ENCODE measurements around the gene SELENOF.
"Not testable (repeated sequence)": the region's sequence is repeated elsewhere in the genome, so short reads cannot be mapped to it uniquely, and the experiment has no call there.

Gene SELENOF

DNA sequence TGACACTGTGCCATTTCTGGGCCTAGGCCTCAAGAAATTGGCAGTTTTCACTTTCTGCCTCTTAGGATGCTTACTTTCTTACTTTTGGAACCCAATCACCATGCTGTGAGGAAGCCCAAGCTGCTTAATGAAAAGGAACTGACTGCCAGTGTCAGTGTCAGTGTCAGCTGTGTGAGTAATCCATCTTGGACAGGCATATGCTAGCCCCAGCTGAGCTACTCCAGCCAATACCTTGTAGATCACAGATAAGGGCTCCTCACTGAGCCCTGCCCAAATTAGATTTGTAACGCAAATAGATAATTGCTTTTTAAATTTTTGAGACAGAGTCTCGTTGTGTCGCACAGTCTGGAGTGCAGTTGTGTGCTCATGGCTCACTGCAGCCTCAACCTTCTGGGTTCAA is 59.6 kb downstream of the SELENOF start:
- no peak for DNase-seq

DNA sequence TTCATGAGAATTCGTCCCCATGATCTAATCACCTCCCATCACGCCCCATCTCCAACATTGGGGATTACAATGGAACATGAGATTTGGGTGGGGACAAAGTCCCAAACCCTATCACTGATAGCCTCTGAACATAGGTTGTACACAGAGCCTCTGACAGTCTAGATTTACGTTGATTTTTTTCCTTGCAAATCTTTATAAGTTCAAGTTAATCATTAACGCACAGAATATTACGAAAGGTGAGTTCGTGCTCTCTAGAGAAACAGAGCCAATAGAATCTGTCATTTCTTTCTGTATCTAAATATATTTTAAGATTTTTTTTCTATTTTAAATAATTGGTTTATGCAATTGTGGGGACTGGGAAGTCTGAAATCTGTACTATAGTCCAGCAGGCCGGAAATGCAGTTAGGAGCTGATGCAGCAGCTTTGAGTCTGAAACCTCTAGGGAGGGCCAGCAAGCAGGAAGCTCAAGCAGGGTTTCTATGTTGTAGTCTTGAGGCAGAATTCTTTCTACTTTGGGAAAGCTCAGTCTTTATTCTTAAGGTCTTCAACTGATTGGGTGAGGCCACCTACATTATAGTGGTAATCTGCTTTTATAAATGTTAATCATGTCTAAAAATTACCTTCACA is 61.0 kb downstream of the SELENOF start:
- no peak for DNase-seq

DNA sequence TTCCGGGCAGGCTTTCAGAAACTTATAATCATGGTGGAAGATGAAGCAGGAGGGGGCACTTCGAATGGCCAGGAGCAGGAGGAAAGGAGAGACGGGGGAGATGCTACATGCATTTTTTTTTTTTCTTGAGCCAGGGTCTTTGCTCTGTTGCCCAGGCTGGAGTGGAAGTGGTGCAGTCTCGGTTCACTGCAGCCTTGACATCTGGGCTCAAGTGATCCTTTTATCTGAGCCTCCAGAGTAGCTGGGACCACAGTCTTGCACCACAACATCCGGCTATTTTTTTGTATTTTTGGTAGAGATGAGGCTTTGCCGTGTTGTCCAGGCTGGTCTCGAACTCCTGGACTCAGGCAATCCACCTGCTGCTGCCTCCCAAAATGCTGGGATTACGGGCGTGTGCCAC is 61.6 kb downstream of the SELENOF start:
- no peak for DNase-seq

DNA sequence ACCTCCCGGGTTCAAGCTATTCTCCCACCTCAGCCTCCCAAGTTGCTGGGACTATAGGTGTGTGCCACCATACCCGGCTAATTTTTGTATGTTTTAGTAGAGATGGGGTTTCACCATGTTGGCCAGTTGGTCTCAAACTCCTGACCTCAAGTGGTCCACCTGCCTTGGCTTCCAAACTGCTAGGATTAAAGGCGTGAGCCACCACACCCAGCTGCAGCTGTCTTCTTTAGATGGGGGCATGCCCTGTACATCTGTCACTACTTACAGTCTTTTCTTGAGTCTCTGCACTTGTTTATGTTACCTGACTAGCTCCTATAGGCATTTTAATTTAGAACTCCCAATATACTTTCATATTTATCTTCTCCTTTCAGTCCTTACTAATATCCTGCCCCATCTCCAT is 64.2 kb downstream of the SELENOF start:
- no peak for DNase-seq

DNA sequence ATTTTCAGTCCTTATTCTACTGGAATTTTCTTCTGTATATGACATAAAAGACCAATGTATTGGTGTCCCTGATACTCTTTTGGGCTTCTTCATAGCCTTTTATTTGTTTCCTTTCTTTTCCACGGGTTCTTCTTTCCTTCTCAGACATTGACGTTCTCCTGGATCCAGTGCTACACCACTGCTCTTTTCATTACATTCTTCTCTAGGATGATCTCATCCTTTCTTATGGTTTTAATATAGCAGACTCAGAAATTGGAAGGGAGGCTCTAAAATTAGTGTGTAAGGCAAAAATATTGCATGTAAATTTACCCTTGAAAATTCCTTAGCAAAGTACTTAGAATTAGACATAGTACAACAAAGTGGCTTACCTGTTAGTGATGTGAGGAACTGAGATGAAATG is 65.3 kb downstream of the SELENOF start:
- no peak for DNase-seq

DNA sequence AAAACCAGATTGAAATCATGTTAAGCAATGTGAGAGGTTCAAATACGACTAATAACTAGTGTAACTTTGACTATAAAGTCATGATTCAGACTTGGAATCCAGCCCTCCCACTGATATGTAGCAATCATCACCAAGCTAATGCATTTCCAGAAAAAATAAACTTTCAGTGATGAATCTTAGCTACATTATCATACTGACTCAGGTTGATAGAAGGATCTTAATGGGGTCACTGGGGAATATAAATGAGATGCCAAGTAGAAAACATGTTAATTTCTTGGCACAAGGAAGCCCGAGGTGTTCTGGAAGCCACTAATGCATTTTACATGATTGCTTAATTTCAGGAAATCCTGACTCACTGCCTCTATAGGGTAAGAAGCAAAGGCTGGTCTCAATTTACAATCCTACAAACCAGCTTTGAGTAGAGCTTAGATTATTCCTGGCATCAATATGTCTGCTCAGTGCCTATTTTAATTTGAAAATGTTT is 67.7 kb downstream of the SELENOF start:
- no peak for DNase-seq

DNA sequence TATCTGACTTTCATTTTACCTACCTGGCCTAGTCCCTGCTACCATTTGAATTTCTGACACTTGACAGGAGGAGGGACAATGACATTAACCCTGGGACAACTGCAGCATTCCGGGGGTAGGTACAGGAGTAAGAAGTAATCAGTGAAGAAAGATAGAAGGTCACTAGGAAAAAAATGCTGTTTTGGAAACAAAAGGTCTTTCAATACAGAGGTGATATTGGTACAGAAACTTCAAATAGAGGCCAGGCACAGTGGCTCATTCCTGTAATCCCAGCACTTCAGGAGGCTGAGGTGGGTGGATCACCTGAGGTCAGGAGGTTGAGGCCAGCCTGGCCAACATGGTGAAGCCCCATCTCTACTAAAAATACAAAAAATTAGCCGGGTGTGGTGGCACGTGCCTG is 68.4 kb downstream of the SELENOF start:
- no peak for DNase-seq

DNA sequence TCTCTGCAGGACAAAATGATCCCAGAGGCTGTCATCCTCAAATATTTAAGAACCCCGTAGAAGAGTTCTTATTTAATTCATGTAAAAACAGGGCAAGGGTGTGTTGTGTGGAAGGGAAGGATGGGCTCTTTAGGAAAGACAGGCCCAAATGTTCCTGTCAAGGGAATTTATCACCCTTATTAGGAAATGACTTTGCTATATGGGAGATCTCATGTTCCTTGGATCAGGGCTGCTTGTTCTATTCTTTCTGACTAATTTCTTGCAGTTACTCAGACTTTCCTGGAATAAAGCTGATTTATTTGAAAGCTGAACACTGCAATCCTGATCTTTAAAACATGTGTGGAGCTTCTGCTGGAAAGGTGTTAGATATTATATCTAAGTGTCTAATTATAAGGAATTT is 72.8 kb downstream of the SELENOF start:
- DNase-seq, result no peak

DNA sequence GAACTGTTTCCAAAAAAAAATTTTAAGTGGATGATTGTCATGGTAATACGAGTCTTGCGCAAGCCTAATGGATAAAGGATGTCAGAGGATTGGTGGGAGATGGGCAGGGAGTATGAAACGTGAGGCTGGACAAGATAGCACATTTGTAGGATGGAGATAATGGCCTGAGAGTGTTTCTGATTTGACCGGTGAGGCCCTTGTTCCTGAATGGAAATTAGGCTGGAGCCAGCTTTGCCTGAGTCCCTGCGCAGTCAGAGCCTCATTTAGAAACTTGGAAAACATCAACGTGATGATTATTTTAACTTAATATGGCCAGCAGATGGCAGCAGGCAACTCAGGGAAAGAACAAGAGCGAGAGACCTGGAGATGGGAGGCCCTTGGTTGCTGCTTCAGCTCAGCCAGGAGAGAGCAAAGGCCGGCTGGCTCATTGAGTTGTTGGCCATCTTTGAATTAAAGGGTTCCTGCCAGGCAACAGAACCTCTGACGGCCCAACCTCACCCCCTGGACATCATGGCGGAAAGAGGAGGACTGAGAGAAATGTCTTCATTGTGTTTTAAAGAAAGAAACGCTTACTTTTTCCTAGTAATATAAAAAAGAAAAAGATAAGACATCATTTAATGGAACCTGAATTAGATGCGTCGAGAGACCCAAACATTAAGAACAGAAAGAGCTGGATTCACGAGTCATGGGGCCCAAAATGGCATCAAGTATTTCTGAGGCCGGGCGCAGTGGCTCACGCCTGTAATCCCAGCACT is 80.3 kb downstream of the SELENOF start:
- peak; percentile 69 for DNase-seq

DNA sequence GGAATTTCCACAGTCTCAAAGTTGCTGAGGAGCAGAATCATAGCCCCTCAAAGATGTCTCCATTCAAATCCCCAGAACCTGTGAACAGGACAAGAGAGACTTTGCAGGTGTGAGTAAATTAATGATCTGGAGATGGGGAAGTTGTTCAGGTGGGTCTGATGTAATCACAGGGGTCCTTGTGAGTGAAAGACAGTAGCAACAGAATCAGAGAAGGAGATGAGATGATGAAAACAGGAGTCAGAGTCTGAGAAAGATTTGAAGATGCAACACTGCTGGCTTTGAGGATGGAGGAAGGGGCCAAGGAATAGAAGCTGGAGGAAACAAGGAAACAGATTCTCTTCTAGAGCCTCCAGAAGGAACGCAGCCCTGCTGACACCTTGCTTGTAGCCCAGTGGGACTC is 81.5 kb downstream of the SELENOF start:
- no peak for DNase-seq

DNA sequence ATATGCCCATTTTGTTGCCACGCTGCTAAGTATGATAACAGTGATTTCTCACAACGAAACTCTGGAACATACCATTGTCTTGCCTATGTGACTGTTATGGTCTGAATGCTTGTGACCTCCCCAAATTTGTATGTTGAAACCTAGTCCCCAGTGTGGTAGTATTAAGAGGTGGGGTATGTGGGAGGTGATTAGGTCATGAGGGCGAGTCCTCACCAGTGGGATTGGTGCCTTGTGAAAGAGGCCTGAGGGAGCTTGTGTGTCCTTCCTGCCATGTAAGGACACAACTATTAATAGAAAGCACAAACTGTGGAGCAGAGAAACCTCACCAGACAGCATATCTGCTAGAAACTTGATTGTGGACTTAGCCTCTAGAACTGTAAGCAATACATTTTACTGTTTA is 84.6 kb downstream of the SELENOF start:
- DNase-seq, result no peak

DNA sequence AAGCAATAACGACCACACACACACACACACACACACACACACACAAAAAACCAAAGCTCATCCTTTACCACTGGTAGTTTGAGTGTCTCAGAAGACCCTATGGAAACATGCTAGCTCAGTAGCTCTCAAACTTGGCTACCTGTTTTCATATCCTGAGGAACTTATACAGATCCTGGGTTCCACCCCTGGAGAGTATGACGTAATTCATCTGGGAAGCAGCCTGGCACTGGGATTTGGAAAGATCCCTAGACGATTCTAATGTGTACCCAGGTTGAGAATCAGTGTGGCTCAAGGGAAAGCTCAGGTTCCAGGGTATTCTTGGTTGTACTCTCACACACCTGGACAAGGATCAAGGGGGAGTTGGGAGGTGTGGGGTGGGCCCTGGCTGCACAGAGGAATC is 85.9 kb downstream of the SELENOF start:
- DNase-seq, result no peak

DNA sequence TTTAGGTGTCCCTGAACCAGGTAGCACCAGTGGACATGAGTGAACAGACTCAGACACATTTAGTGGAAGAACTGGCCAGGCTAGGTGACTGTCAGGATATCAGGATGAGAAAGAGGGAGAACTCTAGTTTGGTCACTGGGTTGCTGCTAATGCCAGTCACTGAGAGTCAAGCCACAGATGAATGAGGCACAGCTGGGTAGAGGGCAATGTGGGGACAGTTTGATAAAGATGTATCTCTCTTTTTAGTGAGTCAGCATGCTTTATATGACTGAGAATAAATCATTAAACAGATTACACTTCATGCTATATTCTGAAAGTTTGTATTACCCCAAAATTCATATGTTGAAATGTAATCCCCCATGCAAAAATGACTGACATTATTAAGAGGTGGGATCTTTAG is 87.1 kb downstream of the SELENOF start:
- no peak for DNase-seq

DNA sequence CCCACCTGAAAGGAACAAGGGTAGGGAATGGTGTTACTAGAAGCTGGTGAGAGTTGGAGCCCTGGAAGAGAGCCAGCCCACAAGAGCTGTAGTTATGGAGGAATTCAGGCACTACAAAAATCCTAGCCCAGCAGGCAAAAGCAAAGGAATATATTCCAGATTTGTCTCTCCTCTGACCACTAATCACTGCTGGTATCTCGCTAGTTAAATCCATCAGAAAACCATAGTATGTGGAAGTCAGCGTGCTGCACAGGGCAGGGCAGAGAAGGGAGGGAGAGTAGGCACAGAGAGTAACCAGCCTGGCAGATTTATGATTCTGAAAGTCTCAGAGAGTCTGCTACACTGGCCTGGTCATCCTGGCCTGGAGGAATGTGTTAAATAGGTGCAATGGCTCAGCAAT is 88.6 kb downstream of the SELENOF start:
- peak; percentile 13 for DNase-seq

DNA sequence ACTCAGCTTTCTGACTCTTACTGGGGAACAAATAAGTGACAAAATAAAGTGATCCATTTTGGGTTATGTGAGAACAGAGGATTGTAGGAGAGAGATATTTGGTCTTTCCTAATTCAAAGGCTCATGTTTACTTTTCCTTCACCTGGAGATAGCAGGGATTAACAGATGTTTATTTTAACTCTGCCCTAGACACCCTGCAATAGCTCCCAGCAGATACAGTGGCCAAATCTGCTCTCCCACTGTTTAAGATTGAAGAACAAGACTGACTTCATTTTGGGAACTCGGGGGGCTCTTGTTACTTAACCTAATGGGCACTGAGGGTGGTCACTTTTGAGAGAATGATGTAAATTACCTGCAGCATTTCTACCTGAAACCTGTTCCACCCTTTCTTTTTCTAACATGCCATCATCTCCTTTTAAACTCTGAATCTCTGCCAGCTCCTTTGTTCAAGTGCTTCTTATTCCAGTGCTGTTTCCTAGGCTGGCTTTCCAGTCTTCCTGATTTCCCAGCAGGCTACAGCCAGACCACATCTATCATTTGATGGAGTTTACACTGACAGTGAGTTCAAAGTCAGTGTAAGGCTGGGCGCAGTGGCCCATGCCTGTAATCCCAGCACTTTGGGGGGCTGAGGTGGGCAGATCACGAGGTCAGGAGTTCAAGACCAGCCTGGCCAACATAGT is 90.0 kb downstream of the SELENOF start:
- DNase-seq, result no peak

DNA sequence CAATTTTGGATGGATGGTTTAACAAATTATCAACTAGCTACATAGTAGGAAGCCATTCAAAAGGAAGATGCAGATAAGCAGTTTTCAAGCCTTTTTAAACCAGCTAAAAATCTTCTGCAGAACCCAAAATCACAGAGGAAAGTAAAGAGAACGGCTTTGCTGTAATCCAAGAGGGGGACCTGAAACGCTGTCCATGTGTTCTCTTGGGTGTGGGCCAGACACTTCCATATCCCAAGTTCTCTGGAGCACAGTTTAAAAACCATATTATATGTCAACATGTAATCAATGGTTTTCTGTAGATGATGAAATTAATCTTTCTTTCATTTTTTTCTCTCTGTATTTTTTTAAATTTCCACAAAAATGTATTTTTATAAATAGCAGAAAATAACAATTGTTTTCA is 90.5 kb downstream of the SELENOF start:
- no peak for DNase-seq

DNA sequence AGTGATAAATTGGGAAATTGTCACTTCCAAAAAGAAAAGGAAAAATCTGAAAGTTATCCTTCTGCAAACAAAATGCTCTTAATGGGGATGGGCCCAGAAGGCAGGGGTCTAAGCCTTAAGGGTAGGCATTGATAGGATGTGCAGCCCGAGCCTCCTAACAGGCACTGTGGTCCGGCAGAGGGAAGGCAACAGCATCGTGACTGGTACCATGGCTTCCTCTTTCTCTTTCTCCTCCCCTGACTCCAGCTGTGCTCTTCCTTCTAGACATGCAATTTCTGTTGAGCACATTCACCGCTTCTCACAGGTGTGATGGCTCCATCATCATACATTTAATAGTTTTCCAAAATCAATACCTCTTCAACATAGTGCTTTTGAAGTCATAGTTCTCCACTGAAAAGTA is 91.5 kb downstream of the SELENOF start:
- DNase-seq, result no peak

DNA sequence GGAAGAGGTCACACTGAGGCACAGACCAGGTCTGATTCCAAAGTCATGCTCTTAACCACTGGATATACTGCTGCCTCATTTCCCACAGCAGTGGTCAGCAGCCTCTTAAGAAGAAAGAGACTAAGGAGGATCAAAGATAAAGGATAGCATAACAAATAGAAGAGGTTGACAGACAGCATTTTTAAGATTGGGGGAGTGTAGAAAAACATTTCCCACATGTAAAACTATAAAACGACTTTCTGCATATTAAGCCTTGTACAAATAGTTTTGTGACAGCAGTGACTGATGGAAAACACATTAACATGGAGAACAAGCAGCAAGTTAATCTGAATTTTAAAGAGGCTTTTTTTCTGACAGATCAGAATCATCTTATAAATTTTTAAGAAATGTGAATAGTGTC is 92.0 kb downstream of the SELENOF start:
- DNase-seq, result no peak

DNA sequence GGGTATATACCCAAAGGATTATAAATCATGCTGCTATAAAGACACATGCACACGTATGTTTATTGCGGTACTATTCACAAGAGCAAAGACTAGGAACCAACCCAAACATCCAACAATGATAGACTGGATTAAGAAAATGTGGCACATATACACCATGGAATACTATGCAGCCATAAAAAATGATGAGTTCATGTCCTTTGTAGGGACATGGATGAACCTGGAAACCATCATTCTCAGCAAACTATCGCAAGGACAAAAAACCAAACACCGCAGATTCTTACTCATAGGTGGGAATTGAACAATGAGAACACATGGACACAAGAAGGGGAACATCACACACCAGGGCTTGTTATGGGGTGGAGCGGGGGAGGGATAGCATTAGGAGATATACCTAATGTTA is 94.0 kb downstream of the SELENOF start:
- not testable (repeated sequence) for DNase-seq

DNA sequence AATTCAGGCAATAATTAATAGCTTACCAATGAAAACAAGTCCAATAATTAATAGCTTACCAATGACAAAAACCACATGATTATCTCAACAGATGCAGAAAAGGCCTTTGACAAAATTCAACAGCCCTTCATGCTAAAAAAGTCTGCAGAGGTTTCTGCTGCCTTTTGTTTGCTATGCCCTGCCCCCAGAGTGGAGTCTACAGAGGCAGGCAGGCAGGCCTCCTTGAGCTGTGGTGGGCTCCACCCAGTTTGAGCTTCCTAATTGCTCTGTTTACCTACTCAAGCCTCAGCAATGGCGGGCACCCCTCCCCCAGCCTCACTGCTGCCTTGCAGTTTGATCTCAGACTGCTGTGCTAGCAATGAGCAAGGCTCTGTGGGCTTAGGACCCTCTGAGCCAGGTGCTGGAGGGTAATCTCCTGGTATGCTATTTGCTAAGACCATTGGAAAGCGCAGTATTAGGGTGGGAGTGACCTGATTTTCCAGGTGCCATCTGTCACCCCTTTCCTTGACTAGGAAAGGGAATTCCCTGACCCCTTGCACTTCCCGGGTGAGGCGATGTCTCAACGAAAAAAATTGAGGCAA is 96.6 kb downstream of the SELENOF start:
- not testable (repeated sequence) for DNase-seq

DNA sequence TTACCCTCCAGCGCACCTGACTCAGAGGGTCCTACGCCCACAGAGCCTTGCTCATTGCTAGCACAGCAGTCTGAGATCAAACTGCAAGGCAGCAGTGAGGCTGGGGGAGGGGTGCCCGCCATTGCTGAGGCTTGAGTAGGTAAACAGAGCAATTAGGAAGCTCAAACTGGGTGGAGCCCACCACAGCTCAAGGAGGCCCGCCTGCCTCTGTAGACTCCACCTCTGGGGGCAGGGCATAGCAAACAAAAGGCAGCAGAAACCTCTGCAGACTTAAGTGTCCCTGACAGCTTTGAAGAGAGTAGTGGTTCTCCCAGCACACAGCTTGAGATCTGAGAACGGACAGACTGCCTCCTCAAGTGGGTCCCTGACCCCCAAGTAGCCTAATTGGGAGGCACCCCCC is 99.8 kb downstream of the SELENOF start:
- DNase-seq, result not testable (repeated sequence)

All from amniotic stem cell (primary cell).